SK-N-SH (cell line): ENCODE results near the gene SYNE2. TPM values are rescaled to one million over a fixed set of nuclear protein-coding genes. Genes with fewer than 3 reads are reported as not detected.

Experiments
- CTCF ChIA-PET: fragments of 300-600, 350-600 bp; formaldehyde crosslinking; extraction: SDS; loops from one replicate; lab custom pipeline; 2021; lab: Yijun Ruan, JAX
- POLR2A ChIA-PET: fragments of 350-600 bp; sonication (Branson Sonifier 250); formaldehyde crosslinking; extraction: SDS; loops from one replicate; lab custom pipeline; 2020; ENCODE audit warnings: antibody characterized with exemption, inconsistent platforms; lab: Yijun Ruan, JAX
- DNase-seq: peaks from one replicate; pipeline ENCODE4 v3.0.0; 2012
- H2AFZ ChIP-seq: fragments of 200-600 bp; sonication (generic); 2 replicates; pipeline ENCODE4 v1.8.1; 2016; ENCODE audit warnings: antibody characterized with exemption, mild to moderate bottlenecking, low read depth
- H3F3A ChIP-seq: fragments of 200-600 bp; sonication (generic); replicated peaks from 2 replicates; pipeline ENCODE3; 2016; ENCODE audit warnings: antibody characterized with exemption, mild to moderate bottlenecking; ENCODE audit not compliant: insufficient read depth
- H3K27ac ChIP-seq, 2 experiments: fragments of 200-500 bp in 1 of 2; fragments of 200-600 bp in 1 of 2; sonication (Bioruptor generic) in 1 of 2; sonication (generic), shearing (Covaris generic) in 1 of 2; 2 replicates each; pipeline versions ENCODE4 v1.5.1 to v1.6.1; 2014 to 2016; ENCODE audit warnings: low read depth in 2 of 2, inconsistent platforms in 1 of 2, low read length in 1 of 2, mild to moderate bottlenecking in 1 of 2, mixed read lengths in 1 of 2
- H3K27me3 ChIP-seq: fragments of 200-600 bp; sonication (generic), shearing (Covaris generic); 2 replicates; pipeline ENCODE4 v1.6.1; 2016; ENCODE audit warnings: mixed run types; ENCODE audit not compliant: insufficient read depth
- H3K36me3 ChIP-seq, 2 experiments: fragments of 200-500 bp in 1 of 2; fragments of 200-600 bp in 1 of 2; sonication (Bioruptor generic) in 1 of 2; sonication (generic) in 1 of 2; replicated peaks in 1 of 2; 2 replicates each; pipeline versions ENCODE3 to v1.5.1; 2014 to 2016; ENCODE audit warnings: low read length in 1 of 2, mild to moderate bottlenecking in 1 of 2; ENCODE audit not compliant: insufficient read depth in 2 of 2, control insufficient read depth in 1 of 2
- H3K4me1 ChIP-seq, 2 experiments: fragments of 200-500 bp in 1 of 2; fragments of 200-600 bp in 1 of 2; sonication (Bioruptor generic) in 1 of 2; sonication (generic), shearing (Covaris generic) in 1 of 2; 2 replicates each; pipeline versions ENCODE4 v1.5.1 to v1.6.1; 2014 to 2016; ENCODE audit warnings: low read depth in 1 of 2, low read length in 1 of 2, mixed run types in 1 of 2; ENCODE audit not compliant: insufficient read depth in 2 of 2, control insufficient read depth in 1 of 2
- H3K4me2 ChIP-seq: fragments of 200-600 bp; sonication (generic), shearing (Covaris generic); 2 replicates; pipeline ENCODE4 v1.6.1; 2017; ENCODE audit warnings: mixed run types
- H3K4me3 ChIP-seq, 2 experiments: fragments of 200-500 bp in 1 of 2; fragments of 200-600 bp in 1 of 2; sonication (Bioruptor generic) in 1 of 2; sonication (generic), shearing (Covaris generic) in 1 of 2; 2 replicates each; pipeline versions ENCODE4 v1.5.1 to v1.8.1; 2014 to 2016; ENCODE audit warnings: low read depth in 2 of 2, inconsistent platforms in 1 of 2, low read length in 1 of 2, mild to moderate bottlenecking in 1 of 2, mixed read lengths in 1 of 2, moderate library complexity in 1 of 2
- H3K79me2 ChIP-seq: fragments of 200-600 bp; sonication (generic); 2 replicates; pipeline ENCODE4 v1.8.1; 2017; ENCODE audit warnings: mild to moderate bottlenecking; ENCODE audit not compliant: insufficient read depth
- H3K9ac ChIP-seq: fragments of 200-600 bp; sonication (generic); 2 replicates; pipeline ENCODE4 v1.6.1; 2017; ENCODE audit warnings: mixed run types
- H3K9me2 ChIP-seq: fragments of 200-600 bp; sonication (generic); 2 replicates; pipeline ENCODE4 v1.6.1; 2017; ENCODE audit warnings: mixed run types
- H3K9me3 ChIP-seq: fragments of 200-600 bp; sonication (generic); 2 replicates; pipeline ENCODE4 v1.6.1; 2017; ENCODE audit warnings: mixed run types, mild to moderate bottlenecking, moderate library complexity
- H4K20me1 ChIP-seq: fragments of 200-600 bp; sonication (generic); 2 replicates; pipeline ENCODE4 v1.6.1; 2017; ENCODE audit warnings: mild to moderate bottlenecking, mixed run types; ENCODE audit not compliant: insufficient read depth
- CHD2 ChIP-seq: fragments of 150-350 bp; IDR thresholded peaks from 2 replicates; pipeline ENCODE4 v1.6.1; 2018; ENCODE audit warnings: low read length; ENCODE audit not compliant: partially characterized antibody
- FOSL2 ChIP-seq: IDR thresholded peaks from 2 replicates; pipeline ENCODE4 v1.4.0; 2012; ENCODE audit warnings: low read depth, mild to moderate bottlenecking, moderate library complexity, borderline replicate concordance
- GABPA ChIP-seq: IDR thresholded peaks from 2 replicates; pipeline ENCODE4 v1.4.0; 2012; ENCODE audit warnings: low read depth, mild to moderate bottlenecking
- GATA2 ChIP-seq: sonication (generic); formaldehyde crosslinking; IDR thresholded peaks from 2 replicates; pipeline ENCODE4 v1.5.0; 2020; ENCODE audit warnings: mild to moderate bottlenecking, missing genetic modification reagents
- MEF2A ChIP-seq: IDR thresholded peaks from 2 replicates; pipeline ENCODE4 v1.4.0; 2012; ENCODE audit warnings: low read depth, borderline replicate concordance
- NFIC ChIP-seq: IDR thresholded peaks from 2 replicates; pipeline ENCODE4 v1.4.0; 2012; ENCODE audit warnings: borderline replicate concordance
- POLR2AphosphoS5 ChIP-seq: IDR thresholded peaks from 2 replicates; pipeline ENCODE4 v1.6.1; 2012; ENCODE audit warnings: low read depth, low read length
- RAD21 ChIP-seq: IDR thresholded peaks from 2 replicates; pipeline ENCODE4 v1.6.1; 2012; ENCODE audit warnings: mild to moderate bottlenecking, low read length
- RXRA ChIP-seq: IDR thresholded peaks from 2 replicates; pipeline ENCODE4 v1.4.0; 2012; ENCODE audit warnings: low read depth, mild to moderate bottlenecking, borderline replicate concordance
- SIN3A ChIP-seq: IDR thresholded peaks from 2 replicates; pipeline ENCODE4 v1.6.1; 2012; ENCODE audit warnings: low read depth, mild to moderate bottlenecking, low read length, moderate library complexity, borderline replicate concordance
- TEAD4 ChIP-seq: IDR thresholded peaks from 2 replicates; pipeline ENCODE4 v1.4.0; 2012; ENCODE audit warnings: mild to moderate bottlenecking, borderline replicate concordance; ENCODE audit not compliant: insufficient read depth
- USF1 ChIP-seq: IDR thresholded peaks from 2 replicates; pipeline ENCODE4 v1.4.0; 2012; ENCODE audit warnings: low read depth, borderline replicate concordance
- whole genome bisulfite sequencing: methylation state at CpG from one replicate; pipeline ENCODE4 v1.1.6; 2017; ENCODE audit warnings: low lambda C conversion rate; 5-methylcytosine and 5-hydroxymethylcytosine counted together
- polyA plus RNA-seq, 3 experiments: library from polyadenylated mRNA; depleted of rRNA; stranded (reverse); fragments of >200 nt; gene quantifications; 2 replicates each; pipeline ENCODE4 v1.2.3, GENCODE V29; 2012
- TF ChIP-seq, protein P1 (sequence below): IDR thresholded peaks from 2 replicates; pipeline ENCODE4 v1.4.0; 2012; ENCODE audit warnings: low read depth
- TF ChIP-seq, protein P2 (sequence below): IDR thresholded peaks from 2 replicates; pipeline ENCODE4 v1.6.1; 2012; ENCODE audit warnings: mild to moderate bottlenecking, low read depth, low read length, moderate library complexity
- TF ChIP-seq, protein P3 (sequence below): IDR thresholded peaks from 2 replicates; pipeline ENCODE4 v1.4.0; 2012; ENCODE audit warnings: low read depth, borderline replicate concordance

Gene SYNE2
- polyA plus RNA-seq, 1 of the 3 experiments (the other 2 are of a cell fraction) = 7.1 TPM

GRCh38 chr14:63905370-63905769 is 52.6 kb downstream of the SYNE2 start:
- Histone ChIP-seq H3K4me3 (no peak overlapping the region), H2AFZ (no peak overlapping the region), H3K27ac (no peak overlapping the region), H3K4me1 (peaks cover 4 to 9% of the 10 kb centered on the region in 2 experiments; a peak in 3 of 4 replicates), H3F3A (peaks cover 8% of the 10 kb centered on the region), H3K9me2 (no peaks in the 10 kb centered on the region), H3K9ac (no peak overlapping the region), H3K36me3 (no peaks in the 10 kb centered on the region), H3K9me3 (no peaks in the 10 kb centered on the region), H3K79me2 (no peaks in the 10 kb centered on the region; the same call in 1 of the 2 replicates), H4K20me1 (no peaks in the 10 kb centered on the region), H3K27me3 (no peaks in the 10 kb centered on the region), H3K4me2 (no peak overlapping the region)
- ChIA-PET CTCF (no interaction called here), POLR2A (no interaction called here)
- no peak for TF ChIP-seq NFIC
- no peak for TF ChIP-seq SIN3A
- TF ChIP-seq GATA2 = no peak
- no peak for TF ChIP-seq CHD2
- no peak for TF ChIP-seq RXRA
- no peak for TF ChIP-seq USF1
- TF ChIP-seq MEF2A = no peak
- TF ChIP-seq GABPA = no peak
- no peak for TF ChIP-seq POLR2AphosphoS5
- no peak for TF ChIP-seq TEAD4
- no peak for TF ChIP-seq RAD21
- TF ChIP-seq, protein P1, sequence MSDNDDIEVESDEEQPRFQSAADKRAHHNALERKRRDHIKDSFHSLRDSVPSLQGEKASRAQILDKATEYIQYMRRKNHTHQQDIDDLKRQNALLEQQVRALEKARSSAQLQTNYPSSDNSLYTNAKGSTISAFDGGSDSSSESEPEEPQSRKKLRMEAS = no peak
- TF ChIP-seq, protein P2, sequence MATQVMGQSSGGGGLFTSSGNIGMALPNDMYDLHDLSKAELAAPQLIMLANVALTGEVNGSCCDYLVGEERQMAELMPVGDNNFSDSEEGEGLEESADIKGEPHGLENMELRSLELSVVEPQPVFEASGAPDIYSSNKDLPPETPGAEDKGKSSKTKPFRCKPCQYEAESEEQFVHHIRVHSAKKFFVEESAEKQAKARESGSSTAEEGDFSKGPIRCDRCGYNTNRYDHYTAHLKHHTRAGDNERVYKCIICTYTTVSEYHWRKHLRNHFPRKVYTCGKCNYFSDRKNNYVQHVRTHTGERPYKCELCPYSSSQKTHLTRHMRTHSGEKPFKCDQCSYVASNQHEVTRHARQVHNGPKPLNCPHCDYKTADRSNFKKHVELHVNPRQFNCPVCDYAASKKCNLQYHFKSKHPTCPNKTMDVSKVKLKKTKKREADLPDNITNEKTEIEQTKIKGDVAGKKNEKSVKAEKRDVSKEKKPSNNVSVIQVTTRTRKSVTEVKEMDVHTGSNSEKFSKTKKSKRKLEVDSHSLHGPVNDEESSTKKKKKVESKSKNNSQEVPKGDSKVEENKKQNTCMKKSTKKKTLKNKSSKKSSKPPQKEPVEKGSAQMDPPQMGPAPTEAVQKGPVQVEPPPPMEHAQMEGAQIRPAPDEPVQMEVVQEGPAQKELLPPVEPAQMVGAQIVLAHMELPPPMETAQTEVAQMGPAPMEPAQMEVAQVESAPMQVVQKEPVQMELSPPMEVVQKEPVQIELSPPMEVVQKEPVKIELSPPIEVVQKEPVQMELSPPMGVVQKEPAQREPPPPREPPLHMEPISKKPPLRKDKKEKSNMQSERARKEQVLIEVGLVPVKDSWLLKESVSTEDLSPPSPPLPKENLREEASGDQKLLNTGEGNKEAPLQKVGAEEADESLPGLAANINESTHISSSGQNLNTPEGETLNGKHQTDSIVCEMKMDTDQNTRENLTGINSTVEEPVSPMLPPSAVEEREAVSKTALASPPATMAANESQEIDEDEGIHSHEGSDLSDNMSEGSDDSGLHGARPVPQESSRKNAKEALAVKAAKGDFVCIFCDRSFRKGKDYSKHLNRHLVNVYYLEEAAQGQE = no peak
- TF ChIP-seq, protein P3, sequence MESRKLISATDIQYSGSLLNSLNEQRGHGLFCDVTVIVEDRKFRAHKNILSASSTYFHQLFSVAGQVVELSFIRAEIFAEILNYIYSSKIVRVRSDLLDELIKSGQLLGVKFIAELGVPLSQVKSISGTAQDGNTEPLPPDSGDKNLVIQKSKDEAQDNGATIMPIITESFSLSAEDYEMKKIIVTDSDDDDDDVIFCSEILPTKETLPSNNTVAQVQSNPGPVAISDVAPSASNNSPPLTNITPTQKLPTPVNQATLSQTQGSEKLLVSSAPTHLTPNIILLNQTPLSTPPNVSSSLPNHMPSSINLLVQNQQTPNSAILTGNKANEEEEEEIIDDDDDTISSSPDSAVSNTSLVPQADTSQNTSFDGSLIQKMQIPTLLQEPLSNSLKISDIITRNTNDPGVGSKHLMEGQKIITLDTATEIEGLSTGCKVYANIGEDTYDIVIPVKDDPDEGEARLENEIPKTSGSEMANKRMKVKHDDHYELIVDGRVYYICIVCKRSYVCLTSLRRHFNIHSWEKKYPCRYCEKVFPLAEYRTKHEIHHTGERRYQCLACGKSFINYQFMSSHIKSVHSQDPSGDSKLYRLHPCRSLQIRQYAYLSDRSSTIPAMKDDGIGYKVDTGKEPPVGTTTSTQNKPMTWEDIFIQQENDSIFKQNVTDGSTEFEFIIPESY = no peak
- no peak for TF ChIP-seq FOSL2
- 78% methylated on average over 2 of the region's 2 CpGs for WGBS
- no peak for DNase-seq
